A673 (cell line): Measurements from ENCODE around the gene MTMR2.

Source experiments
- CTCF ChIP-seq: fragments of 300-800, 200-600 bp; sonication (generic); conservative IDR thresholded peaks from 2 replicates; pipeline ENCODE4 v1.5.1; 2017; ENCODE audit warnings: low read depth, mild to moderate bottlenecking, antibody characterized with exemption, low read length, moderate library complexity, mixed read lengths
- EZH2 ChIP-seq: fragments of 200-600 bp; sonication (generic); IDR thresholded peaks from 2 replicates; pipeline ENCODE4 v1.6.1; 2017; ENCODE audit warnings: borderline replicate concordance, low read depth, mild to moderate bottlenecking, mixed read lengths, antibody characterized with exemption, low read length; ENCODE audit not compliant: poor library complexity, severe bottlenecking

GRCh38 chr11:95961758-95962157 is 37.9 kb upstream of the MTMR2 start:
- TF ChIP-seq CTCF = no peak
- TF ChIP-seq EZH2 = no peak
